T-helper 17 cell (primary cell): ENCODE results near the gene PVALB. TPM values are rescaled to one million over a fixed set of nuclear protein-coding genes. Genes with fewer than 3 reads are reported as not detected.
A peak's percentile ranks its signal among the peaks of the same experiment; 100 is the strongest.

ENCODE experiments used
- ATAC-seq: fragments of 150-1000 bp; cut with Tn5 transposase; 2 replicates; pipeline ENCODE4 v1.10.0; 2021; ENCODE audit warnings: mild to moderate bottlenecking, moderate library complexity
- DNase-seq, 3 donors: peaks; one replicate each; pipeline versions ENCODE4 v3.0.0 to v3.0.0-alpha.2; 2020 to 2021
- H3K9me3 ChIP-seq: one replicate; pipeline ENCODE4 v1.7.0; 2013; ENCODE audit warnings: low read length, mild to moderate bottlenecking; ENCODE audit not compliant: control insufficient read depth, poor library complexity, severe bottlenecking
- H3K27ac Mint-ChIP-seq: one replicate; pipeline ENCODE4 v1.8.0; 2022; ENCODE audit warnings: mild to moderate bottlenecking, moderate library complexity, mixed read lengths
- H3K27me3 Mint-ChIP-seq: one replicate; pipeline ENCODE4 v1.8.0; 2022; ENCODE audit warnings: mixed read lengths
- H3K36me3 Mint-ChIP-seq: one replicate; pipeline ENCODE4 v1.8.0; 2022; ENCODE audit warnings: low read depth, mixed read lengths
- H3K4me1 Mint-ChIP-seq: one replicate; pipeline ENCODE4 v1.8.0; 2022; ENCODE audit warnings: mild to moderate bottlenecking, mixed read lengths
- H3K4me3 Mint-ChIP-seq: one replicate; pipeline ENCODE4 v1.8.0; 2022; ENCODE audit warnings: mild to moderate bottlenecking, moderate library complexity, mixed read lengths
- total RNA-seq, 4 donors: library from RNA in 2 of 4; stranded (reverse) in 2 of 4; gene quantifications; one replicate each; pipeline ENCODE4 v1.2.3 and lab custom pipeline; 2022 to 2026

Gene PVALB
- total RNA-seq, 2 donors from 2014 or later, result 7.4 TPM; not detected in 1

DNA sequence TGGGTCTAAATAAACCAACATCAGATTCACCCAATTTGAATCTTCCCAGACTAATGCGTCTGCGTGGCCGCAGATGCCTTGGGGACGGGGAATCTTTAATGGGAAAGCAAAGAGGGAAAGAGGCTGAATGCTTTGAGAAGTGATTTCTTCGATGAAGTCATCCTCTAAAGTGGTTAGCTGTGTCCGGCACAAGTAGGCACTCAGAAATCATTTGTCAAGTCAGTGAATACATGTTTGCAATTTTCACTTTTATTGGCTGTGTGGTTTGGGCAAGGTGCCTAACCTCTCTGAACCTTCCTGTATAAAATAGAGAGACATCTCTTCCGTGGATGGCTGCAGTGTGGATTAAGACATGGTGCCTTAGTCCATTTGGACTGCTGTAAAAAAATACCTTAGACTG lies 21.2 kb downstream of the PVALB start:
- H3K27ac Mint-ChIP-seq, result no peak overlapping the region
- peaks cover 3% of the 10 kb centered on the region for H3K4me1 Mint-ChIP-seq
- peaks cover 3% of the 10 kb centered on the region for H3K36me3 Mint-ChIP-seq
- no peak for DNase-seq
- no peaks in the 10 kb centered on the region for H3K9me3 ChIP-seq
- peaks cover 18% of the 10 kb centered on the region for H3K27me3 Mint-ChIP-seq
- no peak overlapping the region for H3K4me3 Mint-ChIP-seq
- no peak for ATAC-seq

DNA sequence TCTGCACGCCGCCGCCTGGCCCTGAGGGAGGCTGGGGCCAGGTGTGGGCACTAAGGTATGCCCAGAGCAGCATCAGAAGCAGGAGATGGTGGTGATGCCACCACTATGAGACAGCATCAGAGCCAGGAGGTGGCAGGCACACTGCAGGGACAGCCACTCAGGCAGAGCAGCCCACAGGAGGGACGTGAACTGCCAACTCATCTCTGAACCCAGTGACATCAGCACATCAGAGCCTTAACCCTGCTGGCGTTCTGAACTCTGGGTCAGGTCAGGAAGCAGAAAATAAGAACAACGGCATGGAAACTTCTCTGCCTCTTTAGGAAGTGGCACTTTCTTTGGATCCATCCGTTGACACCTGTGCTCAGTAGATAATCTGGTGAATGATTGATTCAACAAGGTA lies 26.2 kb downstream of the PVALB start:
- H3K9me3 ChIP-seq, result no peaks in the 10 kb centered on the region
- H3K27ac Mint-ChIP-seq, result no peak overlapping the region
- peaks cover 3% of the 10 kb centered on the region for H3K36me3 Mint-ChIP-seq
- no peak overlapping the region for H3K4me3 Mint-ChIP-seq
- no peak for DNase-seq
- peaks cover 3% of the 10 kb centered on the region for H3K4me1 Mint-ChIP-seq
- H3K27me3 Mint-ChIP-seq, result peaks cover 36% of the 10 kb centered on the region
- no peak for ATAC-seq

DNA sequence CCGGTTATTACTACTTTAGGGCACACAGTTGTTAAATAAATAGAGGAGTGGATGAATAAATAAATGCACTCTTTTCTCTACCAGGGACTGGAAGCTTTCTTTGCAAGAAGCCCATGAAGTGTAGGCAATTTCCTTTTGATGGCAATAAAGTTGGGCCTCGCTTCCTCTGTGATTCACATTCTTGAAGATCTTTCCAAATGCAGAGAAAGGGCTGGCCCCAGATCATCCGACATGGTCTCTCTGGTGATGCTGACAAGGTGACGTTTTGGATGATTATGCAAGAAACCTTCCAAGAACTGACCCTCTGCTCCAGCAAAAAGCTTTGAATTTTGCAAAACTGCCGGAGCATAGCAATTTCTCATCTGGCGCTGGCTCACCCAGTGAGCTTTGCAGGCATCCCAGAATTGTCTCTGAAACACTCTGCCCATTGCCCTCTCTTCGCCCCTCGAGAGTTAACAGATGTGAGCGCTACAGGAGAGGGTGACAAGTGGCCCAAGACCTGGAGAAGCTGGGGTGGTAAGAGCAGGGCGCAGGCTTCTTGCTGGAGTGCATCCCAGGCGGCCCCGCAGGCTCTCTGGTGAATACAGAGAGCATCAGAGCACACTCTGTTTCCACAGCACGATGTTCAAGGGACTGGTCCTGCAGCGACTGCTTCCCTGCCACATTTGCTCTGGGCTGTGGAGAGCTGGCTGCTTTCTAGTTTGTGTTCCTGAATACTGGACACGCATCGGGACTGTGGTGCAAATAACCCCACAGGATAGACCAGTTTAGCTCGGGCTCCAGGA lies 29.4 kb downstream of the PVALB start:
- H3K36me3 Mint-ChIP-seq, result peaks cover 2% of the 10 kb centered on the region
- no peak overlapping the region for H3K4me3 Mint-ChIP-seq
- ATAC-seq, result no peak
- no peak overlapping the region for H3K27ac Mint-ChIP-seq
- H3K27me3 Mint-ChIP-seq, result peaks cover 48% of the 10 kb centered on the region
- no peak for DNase-seq
- H3K9me3 ChIP-seq, result no peaks in the 10 kb centered on the region
- H3K4me1 Mint-ChIP-seq, result no peaks in the 10 kb centered on the region

DNA sequence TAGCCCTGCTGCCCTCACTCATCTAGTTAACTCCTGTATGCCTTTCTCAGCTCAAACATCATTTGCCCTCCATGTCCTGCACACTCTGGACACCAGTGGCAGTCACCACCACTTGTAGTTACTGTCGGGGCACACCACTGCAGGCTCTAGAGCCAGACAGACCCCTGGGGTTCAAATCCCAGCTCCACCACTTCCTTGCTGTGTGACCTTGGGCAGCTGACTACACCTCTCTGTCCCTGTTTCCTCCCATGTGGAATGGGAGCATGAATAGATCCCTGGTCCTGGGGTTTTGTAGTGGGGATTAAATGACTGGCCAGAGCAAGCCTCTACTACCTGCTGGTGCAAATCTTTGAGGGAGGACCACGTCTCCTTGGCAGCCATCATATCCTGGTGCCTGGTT lies 33.1 kb downstream of the PVALB start:
- H3K9me3 ChIP-seq, result no peaks in the 10 kb centered on the region
- Mint-ChIP-seq H3K4me3 (no peak overlapping the region), H3K4me1 (peaks cover 3% of the 10 kb centered on the region), H3K36me3 (peaks cover 2% of the 10 kb centered on the region), H3K27ac (no peak overlapping the region), H3K27me3 (peaks cover 40% of the 10 kb centered on the region)
- DNase-seq, result no peak
- no peak for ATAC-seq

DNA sequence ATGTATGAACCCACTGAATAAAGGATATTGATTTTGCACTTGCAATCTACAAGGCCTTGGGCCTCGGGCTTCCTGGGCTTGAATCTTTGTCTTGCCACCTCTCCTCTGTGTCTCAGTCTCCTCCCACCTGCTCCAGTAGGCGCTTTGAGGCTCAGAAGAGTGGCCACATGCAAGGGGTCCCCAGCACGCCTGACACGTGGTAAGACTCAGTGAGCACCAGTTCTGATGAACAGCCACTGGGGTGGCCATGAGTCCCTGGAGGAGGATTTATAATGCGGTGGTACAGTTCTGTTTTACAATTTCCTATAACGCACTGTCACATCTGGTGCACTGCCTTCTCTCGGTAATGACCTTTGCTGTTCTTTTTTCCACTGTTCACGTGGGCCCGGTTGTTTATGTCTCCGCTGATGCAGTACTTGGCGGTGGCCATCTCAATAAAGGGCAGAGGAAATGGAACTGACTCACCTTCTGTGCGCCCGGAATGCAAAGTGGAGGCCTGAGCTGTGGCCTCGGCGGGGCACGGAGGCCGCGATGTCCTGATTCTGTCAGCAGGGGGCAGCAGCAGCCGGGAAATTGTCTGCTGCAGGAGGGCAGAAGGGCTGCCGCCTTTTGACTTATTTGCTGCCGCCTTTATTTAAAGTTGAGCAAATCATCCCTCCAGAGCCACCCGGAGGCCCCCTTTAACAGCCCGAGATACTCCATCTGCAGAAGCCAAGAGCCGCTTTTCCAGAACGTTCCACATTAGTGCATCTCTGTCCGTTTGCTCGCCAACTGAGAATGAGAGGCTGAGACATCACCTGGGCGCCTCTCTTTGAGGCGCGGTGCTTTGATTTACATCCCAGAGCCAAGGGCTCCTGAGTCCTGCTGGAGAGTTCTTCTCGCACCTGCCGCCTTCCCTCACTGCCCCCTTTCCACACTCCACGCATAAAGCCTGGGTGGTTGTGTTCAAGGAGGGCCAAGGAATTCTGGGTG lies 34.9 kb downstream of the PVALB start:
- H3K4me3 Mint-ChIP-seq, result no peak overlapping the region
- ATAC-seq (peak; percentile 97), DNase-seq (peak; percentile 67 to 88 (median 73))
- peaks cover 7% of the 10 kb centered on the region for H3K4me1 Mint-ChIP-seq
- peaks cover 38% of the 10 kb centered on the region for H3K27me3 Mint-ChIP-seq
- no peaks in the 10 kb centered on the region for H3K9me3 ChIP-seq
- peaks cover 2% of the 10 kb centered on the region for H3K36me3 Mint-ChIP-seq
- H3K27ac Mint-ChIP-seq, result peak overlapping the region; percentile 67

DNA sequence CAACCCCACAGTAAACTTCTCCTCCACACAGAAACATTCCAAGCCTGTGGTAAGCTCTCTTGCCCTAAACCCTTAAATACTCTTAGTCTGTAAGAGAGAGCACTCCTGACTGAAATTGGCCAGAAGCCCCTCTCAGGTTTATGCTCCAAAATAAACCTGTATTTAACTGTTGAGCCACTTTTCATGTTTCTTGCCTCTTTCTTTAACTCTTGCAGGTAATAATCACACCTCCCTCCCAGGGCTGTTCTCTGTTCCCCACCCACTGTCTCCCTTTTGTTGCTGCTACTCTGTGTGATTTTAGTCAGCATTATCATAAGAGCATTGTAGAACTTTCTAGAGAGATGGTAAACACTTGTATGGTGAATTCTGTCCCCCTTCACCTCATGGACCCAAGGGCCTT lies 38.8 kb downstream of the PVALB start:
- DNase-seq, result no peak
- H3K27me3 Mint-ChIP-seq, result peaks cover 5% of the 10 kb centered on the region
- ATAC-seq, result no peak
- H3K27ac Mint-ChIP-seq, result peak overlapping the region; percentile 43
- H3K4me3 Mint-ChIP-seq, result no peak overlapping the region
- H3K4me1 Mint-ChIP-seq, result peaks cover 17% of the 10 kb centered on the region
- no peaks in the 10 kb centered on the region for H3K9me3 ChIP-seq
- H3K36me3 Mint-ChIP-seq, result no peaks in the 10 kb centered on the region

DNA sequence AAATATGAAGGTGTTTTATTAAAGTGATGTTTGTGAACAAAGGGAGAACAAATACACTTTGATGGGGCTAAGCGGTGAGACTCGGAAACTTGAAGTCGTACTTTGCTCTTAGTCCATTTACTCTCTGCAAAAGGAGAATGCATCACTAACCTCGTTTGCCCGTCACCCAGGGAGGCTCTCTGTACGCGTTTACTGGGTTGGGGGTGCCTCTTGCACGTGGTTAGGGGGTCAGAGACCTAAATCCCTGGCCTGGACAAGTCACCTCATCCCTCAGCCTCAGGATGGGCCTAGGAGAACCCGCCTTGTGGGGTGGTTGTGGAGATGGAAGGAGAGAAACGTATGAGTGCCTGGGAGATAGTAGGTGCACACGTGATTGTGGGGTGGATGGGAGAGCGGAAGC lies 40.1 kb downstream of the PVALB start:
- DNase-seq (no peak), ATAC-seq (no peak)
- no peaks in the 10 kb centered on the region for H3K36me3 Mint-ChIP-seq
- peak overlapping the region; percentile 92 for H3K4me3 Mint-ChIP-seq
- no peaks in the 10 kb centered on the region for H3K27me3 Mint-ChIP-seq
- no peaks in the 10 kb centered on the region for H3K9me3 ChIP-seq
- H3K27ac Mint-ChIP-seq, result peak overlapping the region; percentile 92
- H3K4me1 Mint-ChIP-seq, result peaks cover 17% of the 10 kb centered on the region

DNA sequence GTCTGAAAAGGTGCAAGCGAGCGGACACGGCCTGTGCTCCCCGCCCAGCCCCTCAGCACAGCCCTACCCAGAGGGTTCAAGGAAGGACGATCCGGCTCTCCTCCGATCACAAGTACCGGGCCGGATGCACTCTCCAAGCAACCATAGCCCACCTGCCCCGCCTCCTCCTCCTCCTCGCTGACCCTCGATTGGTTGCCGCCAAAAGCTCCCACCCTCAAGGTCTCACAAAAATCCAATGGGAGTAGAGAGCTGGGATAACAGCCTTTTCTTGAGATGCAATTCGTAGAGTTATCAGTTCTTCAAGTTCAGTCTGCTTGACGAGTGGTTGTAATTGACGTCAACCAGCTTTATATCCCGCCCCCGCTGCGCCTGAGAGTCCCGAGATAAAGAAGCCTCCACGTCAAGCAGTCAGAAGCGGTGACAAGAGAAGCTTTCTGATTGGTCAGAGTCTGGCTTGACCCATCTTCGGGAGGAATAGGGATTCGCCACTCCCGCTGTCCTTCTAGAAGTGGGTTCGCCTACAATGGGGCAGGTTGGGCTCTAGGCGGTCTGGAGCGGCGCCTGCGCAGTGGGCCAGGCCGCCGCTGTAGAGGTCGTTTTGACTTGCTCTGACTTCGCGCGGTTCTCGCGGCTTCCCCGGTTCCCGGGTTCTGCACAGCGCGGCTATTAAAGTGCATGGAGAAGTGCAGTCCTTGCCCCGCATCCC lies 40.7 kb downstream of the PVALB start, which contains the start of gene IFT27:
Gene IFT27 (minus strand): TSS at position 156 of the 706 bp plus-strand sequence. CDS start 412 bp downstream, outside the sequence.
- no peaks in the 10 kb centered on the region for H3K36me3 Mint-ChIP-seq
- H3K27me3 Mint-ChIP-seq, result no peaks in the 10 kb centered on the region
- H3K4me1 Mint-ChIP-seq, result peaks cover 20% of the 10 kb centered on the region
- H3K27ac Mint-ChIP-seq, result peak within 1 kb of the TSS; percentile 92
- no peaks in the 10 kb centered on the region for H3K9me3 ChIP-seq
- peak within 1 kb of the TSS; percentile 92 for H3K4me3 Mint-ChIP-seq
- peak; percentile 89 for ATAC-seq
- peak; percentile 86 to 92 (median 86) for DNase-seq

DNA sequence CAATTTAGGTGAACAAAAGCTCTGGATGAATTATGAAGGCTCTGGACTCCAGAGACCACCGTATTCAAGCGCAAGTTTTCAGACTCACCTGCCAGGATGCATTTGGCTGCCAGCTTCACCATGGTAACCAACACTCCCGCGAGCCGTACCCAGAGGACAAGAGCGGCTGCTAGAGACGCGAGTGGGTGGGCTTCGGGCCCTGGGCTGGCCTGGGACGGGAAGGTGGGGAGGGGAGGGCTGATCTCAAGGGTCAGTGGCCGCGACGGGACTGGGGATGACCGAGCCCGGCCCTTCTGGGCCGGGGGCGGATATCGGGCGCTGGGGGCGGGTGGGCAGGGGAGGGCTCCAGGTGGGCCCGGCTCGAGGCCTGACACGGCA lies 41.3 kb downstream of the PVALB start:
- Mint-ChIP-seq H3K27ac (peak overlapping the region; percentile 92), H3K27me3 (no peaks in the 10 kb centered on the region), H3K36me3 (no peaks in the 10 kb centered on the region), H3K4me3 (peak overlapping the region; percentile 92), H3K4me1 (peaks cover 22% of the 10 kb centered on the region)
- ATAC-seq, result no peak
- peak in 2 of 3 donors; percentile 23 to 33 for DNase-seq
- H3K9me3 ChIP-seq, result no peaks in the 10 kb centered on the region

DNA sequence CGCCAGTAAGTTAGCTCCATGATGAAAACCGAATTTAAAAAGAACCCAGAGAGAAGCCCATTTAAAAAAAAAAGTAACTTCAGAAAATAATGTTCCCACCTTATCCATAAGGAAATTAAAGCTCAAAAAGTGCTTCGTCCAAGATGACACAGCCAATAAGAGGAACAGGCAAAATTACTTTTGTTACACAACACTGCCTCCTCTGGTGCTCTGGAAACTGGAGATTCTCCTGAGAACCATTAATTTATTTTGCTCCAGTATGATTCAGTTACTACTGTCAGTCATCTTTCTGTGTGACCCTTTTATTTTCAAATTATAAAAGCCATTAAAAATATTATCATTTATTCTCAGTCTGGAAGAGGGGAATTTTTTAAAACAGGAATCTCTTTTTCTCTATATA lies 42.9 kb downstream of the PVALB start:
- H3K36me3 Mint-ChIP-seq, result no peaks in the 10 kb centered on the region
- DNase-seq (no peak), ATAC-seq (no peak)
- no peaks in the 10 kb centered on the region for H3K9me3 ChIP-seq
- no peak overlapping the region for H3K4me3 Mint-ChIP-seq
- H3K4me1 Mint-ChIP-seq, result peaks cover 28% of the 10 kb centered on the region
- H3K27me3 Mint-ChIP-seq, result no peaks in the 10 kb centered on the region
- no peak overlapping the region for H3K27ac Mint-ChIP-seq

DNA sequence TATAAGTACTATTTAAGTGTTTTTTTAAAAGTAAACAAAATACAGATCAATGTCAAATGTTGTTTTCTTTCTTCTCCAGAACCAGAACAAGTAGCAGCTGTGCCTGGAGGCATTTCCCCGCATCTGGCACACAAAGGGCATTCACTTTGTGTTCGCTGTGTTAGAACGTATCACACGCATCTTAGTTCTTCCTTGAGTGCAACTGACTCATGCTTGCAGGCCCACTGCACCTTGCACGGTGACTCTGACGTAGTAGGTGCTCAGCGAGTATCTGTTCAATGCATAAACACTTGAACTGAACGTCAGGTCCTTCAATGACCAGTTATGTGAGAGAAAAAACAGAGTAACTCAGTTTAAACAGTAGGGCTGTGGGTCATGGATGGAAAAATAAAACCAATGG lies 44.4 kb downstream of the PVALB start:
- Mint-ChIP-seq H3K27ac (no peak overlapping the region), H3K4me1 (peaks cover 26% of the 10 kb centered on the region), H3K27me3 (no peaks in the 10 kb centered on the region), H3K36me3 (no peaks in the 10 kb centered on the region), H3K4me3 (no peak overlapping the region)
- H3K9me3 ChIP-seq, result no peaks in the 10 kb centered on the region
- ATAC-seq, result no peak
- no peak for DNase-seq

DNA sequence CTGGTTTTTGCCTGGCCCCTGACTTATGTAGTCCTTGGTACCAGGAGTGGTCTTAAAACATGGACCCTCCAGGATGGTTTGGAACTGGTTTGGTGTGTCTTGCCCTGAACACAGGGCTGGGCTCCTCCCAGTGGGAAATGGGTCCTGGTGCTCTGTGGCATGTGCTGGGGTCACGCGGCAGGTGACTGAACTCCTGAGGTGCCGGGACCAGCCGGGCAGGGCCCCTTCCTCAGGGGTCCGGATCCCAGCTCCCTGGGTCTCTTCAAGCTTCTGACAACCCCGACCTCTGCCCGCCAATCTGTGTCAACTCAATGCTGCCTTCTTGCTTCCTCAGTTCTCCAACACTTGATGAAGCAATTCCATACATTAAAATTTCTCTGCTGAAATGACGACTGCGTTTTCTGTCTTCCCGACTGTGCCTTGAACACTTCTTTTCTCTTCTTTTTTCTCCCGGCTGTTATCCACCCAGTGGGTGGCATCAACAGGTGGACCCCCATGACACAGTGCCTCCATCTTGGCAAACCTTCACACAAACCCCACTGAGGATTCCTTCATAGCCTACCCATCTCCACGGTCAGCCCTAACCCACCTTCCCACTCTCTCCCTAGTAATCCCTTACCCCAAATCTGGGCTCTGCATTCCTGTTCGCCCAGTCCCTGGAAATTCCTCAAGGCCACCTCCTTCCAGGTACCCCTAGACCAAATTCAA lies 45.3 kb downstream of the PVALB start:
- Mint-ChIP-seq H3K27ac (no peak overlapping the region), H3K36me3 (no peaks in the 10 kb centered on the region), H3K4me1 (peaks cover 22% of the 10 kb centered on the region), H3K4me3 (no peak overlapping the region), H3K27me3 (no peaks in the 10 kb centered on the region)
- ATAC-seq (no peak), DNase-seq (no peak)
- no peaks in the 10 kb centered on the region for H3K9me3 ChIP-seq
